Activated naive CD4-positive, alpha-beta T cell treated with Interleukin-2 at 50 U/mL for 16 hours (primary cell): ENCODE results near the gene SSBP3.
"Not testable (repeated sequence)": the region's sequence is repeated elsewhere in the genome, so short reads cannot be mapped to it uniquely, and the experiment has no call there.

ENCODE experiments used
- DNase-seq: peaks from one replicate; pipeline ENCODE4 v3.0.0-alpha.2; 2020

The SSBP3 gene

GRCh38 chr1:54347261-54347954 lies 58.8 kb downstream of the SSBP3 start:
- no peak for DNase-seq

GRCh38 chr1:54345548-54345947 lies 60.6 kb downstream of the SSBP3 start:
- DNase-seq = not testable (repeated sequence)

GRCh38 chr1:54345116-54345515 lies 61.1 kb downstream of the SSBP3 start:
- DNase-seq = no peak

- no peak for DNase-seq
These were observed 63.2 kb downstream of the SSBP3 start for GRCh38 chr1:54342742-54343687.

GRCh38 chr1:54342288-54342687 lies 63.9 kb downstream of the SSBP3 start:
- DNase-seq = no peak

- no peak for DNase-seq
These were observed 64.4 kb downstream of the SSBP3 start for GRCh38 chr1:54341763-54342162.

- no peak for DNase-seq
These were observed 65.3 kb downstream of the SSBP3 start for GRCh38 chr1:54340878-54341277.

- no peak for DNase-seq
These were observed 65.8 kb downstream of the SSBP3 start for GRCh38 chr1:54340434-54340833.

- DNase-seq = no peak
These were observed 67.1 kb downstream of the SSBP3 start for GRCh38 chr1:54339126-54339525.

GRCh38 chr1:54338464-54338863 lies 67.7 kb downstream of the SSBP3 start:
- no peak for DNase-seq

- DNase-seq = no peak
These were observed 68.3 kb downstream of the SSBP3 start for GRCh38 chr1:54337928-54338327.

GRCh38 chr1:54337034-54337433 lies 69.2 kb downstream of the SSBP3 start:
- DNase-seq = no peak

GRCh38 chr1:54336116-54336515 lies 70.1 kb downstream of the SSBP3 start:
- DNase-seq = no peak

- no peak for DNase-seq
These were observed 70.5 kb downstream of the SSBP3 start for GRCh38 chr1:54335755-54336108.

GRCh38 chr1:54335011-54335754 lies 71.0 kb downstream of the SSBP3 start:
- no peak for DNase-seq

GRCh38 chr1:54332781-54333585 lies 73.2 kb downstream of the SSBP3 start:
- no peak for DNase-seq

GRCh38 chr1:54331843-54332463 lies 74.2 kb downstream of the SSBP3 start:
- no peak for DNase-seq

- DNase-seq = no peak
These were observed 75.0 kb downstream of the SSBP3 start for GRCh38 chr1:54331091-54331772.

GRCh38 chr1:54329312-54330003 lies 76.7 kb downstream of the SSBP3 start:
- DNase-seq = no peak

GRCh38 chr1:54328066-54328636 lies 78.0 kb downstream of the SSBP3 start:
- DNase-seq = no peak
